NCI-H1436 treated with DMSO at 0.1 percent for 48 hours (cell line): ENCODE results near the gene CFAP410.
"Not testable (repeated sequence)": the region's sequence is repeated elsewhere in the genome, so short reads cannot be mapped to it uniquely, and the experiment has no call there.

ENCODE experiments used
- DNase-seq: peaks from one replicate; lab custom pipeline; 2025; lab: John Stamatoyannopoulos, UW

Gene CFAP410

DNA sequence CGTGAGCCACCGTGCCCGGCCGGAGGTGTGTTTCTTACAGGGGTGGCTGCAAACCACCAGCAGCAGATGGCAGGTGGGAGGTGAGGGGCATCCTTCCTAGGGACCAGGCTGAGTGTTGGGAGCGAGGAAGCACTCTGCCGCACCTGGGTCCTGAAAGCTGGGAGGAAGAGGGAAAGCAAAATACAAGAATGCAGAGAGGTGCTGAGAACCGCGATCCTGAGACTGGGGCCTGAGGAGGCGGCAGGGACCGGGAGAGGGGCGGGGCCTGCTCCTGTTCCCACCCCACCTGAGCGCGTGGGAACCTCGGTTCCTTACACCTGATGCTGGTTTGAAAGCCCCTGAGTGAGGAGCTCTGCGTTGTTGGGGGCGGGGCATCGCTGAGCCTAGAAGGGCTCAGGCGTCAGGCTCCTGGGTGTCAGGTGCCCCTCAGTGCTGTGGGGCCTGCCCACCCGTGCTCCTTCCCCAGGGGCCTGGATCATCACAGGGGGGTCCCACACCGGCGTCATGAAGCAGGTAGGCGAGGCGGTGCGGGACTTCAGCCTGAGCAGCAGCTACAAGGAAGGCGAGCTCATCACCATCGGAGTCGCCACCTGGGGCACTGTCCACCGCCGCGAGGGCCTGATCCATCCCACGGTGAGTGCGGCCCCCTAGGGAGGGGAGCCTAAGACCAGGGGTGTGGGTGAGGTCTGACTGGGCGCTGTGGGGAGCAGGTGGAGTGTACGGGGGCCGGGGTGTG is 29.7 kb upstream of the CFAP410 start:
- no peak for DNase-seq

DNA sequence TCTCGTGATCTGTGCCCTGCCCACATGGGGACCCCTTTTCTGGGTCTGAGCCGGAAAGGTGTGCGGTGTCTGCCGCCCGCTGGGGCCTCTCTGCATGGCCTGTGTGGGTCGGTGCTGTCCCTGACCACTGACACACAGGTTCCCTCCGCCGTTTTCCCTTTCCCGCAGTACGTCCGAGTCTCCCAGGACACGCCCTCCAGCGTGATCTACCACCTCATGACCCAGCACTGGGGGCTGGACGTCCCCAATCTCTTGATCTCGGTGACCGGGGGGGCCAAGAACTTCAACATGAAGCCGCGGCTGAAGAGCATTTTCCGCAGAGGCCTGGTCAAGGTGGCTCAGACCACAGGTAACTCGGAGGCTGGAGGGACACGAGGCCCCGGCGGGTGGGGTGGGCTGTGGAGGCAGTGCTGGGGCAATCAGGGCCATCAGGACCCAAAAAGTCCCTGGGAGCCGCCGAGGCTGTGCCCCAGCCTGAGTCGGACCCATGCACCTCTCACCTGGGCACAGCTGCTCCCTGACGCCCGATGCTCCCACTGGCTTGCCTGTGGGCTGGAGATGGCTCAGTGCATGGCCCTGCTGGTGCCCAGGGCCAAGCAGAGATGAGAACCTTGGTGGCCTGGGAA is 27.5 kb upstream of the CFAP410 start:
- DNase-seq, result no peak

DNA sequence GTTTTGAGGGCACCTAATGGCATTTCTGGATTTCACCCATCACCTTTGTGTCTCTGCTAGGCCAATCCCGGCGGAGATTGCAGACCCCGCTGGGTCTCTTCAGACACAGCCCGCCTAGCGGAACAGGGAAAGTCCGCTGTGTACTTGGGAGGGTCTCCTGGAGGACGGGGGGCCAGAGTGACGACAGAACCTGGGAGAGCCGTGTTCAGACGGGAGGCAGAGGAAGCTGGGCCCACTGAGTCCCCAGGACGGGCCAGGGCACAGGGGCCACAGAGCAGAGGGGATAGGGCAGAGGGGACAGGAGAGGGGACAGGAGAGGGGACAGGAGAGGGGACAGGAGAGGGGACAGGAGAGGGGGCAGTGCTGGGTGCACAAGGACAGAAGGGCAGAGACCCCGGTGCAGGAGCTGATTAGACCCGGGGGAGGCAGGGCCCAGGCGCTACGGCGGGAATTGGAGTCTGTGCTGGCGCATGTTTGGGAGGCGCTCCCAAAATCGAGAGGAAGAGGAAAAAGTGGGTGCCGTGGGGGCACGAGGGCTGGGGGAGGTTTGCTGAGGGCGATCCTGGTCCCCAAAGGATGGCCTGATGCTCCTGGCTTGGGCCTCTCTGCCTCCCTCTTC is 26.9 kb upstream of the CFAP410 start:
- no peak for DNase-seq

DNA sequence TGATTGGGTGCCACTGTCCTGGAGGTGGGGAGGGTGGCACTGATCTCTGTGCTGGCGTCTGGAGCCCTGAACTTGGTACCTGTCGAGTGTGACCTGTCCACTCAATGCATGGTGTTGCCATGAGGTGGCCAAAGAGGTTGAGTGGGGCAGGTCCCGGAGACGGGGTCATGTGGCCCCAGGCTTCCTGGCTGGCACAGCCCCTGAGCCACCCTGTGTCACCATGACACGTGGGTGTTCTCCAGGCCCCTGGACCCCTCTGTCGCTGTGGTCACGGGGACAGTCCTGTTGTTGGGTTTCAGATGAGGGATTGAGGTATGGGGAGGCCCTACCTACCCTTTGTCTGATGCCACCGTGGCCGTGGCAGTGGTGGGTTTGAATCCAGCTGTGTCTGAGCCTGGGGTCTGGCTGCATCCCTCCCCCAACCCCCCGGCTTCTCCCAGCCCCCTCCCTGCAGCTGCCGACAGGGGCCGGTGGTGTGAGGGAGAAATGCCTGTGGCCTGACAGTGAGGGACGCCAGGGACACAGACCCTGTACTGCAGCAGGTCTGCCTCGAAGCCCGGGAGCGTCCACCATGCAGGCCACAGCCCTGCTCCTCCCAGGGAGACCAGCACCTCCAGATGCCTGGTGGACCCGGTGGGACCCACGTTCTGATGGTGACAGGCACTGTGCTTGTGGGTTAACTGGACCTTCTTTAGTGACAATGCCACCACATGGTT is 26.2 kb upstream of the CFAP410 start:
- no peak for DNase-seq

DNA sequence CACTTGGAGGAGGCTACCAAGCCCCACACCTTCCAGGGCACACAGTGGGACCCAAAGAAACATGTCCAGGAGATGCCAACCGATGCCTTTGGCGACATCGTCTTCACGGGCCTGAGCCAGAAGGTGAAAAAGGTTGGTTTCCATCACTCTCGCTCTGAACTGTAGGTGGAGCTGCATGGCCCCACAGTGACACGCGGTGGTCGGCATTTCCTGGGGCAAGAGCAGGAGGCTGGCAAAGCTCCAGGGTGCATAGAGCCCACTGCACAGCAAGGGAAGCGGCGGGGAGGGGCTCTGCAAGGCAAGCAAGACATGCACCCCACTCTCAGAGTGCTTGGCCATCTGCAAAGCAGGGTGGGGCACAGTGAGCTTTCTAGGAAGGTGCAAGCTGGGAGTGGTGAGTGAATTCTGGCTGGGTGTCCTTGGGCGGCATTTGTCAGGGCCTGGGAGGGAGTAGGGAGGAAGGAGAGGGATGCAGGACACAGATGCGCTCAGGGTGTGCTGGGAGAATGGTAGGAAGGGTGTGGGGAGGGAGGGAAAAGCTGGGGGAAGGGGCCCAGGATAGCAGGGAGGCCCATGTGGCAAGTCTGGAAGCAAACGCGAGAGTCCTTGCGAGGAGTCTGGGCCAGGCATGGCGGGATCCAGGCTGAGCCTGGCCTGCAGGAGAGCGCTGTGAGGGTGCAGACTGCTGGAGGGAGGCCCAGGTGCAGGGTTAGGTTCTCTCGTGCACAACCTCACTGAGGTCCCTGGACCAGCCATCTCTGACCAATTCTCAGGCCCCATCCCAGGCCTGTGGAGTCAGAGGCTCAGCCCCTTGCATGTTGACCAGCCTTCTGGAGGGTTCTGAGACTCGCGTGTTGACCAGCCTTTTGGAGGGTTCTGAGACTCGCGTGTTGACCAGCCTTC is 25.2 kb upstream of the CFAP410 start:
- DNase-seq, result no peak

DNA sequence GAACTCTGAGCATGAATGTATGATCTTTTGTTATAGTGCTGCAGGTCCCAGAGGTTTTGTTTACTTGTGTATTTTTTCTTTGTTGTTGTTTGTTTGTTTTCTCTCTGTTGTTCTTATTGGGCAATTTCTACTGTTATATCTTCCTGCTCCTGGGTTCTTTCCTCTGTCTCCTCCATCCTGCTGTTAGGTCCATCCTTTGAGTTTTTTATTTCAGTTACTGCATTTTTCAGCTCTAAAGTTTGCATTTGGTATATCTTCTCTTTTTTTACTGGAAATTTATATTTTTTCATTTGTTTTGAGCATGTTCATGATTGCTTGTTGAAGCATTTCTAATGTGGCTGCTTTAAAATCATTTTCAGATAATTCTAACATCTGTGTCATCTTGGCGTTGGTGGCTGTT is 24.1 kb upstream of the CFAP410 start:
- no peak for DNase-seq

DNA sequence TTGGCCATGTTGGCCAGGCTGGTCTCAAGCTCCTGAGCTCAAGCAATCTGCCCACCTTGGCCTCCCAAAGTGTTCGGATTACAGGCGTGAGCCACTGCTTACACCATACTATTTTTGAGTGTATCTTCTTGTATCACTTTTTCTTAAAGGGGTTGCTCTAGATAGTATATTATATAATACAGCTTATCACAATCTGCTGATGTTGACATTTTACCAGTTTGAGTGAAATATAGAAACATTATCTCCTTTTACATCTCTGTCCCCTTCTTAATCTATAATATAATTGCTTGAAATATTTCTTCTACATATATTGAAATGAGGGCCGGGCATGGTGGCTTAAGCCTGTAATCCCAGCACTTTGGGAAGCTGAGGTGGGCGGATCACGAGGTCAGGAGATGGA is 22.7 kb upstream of the CFAP410 start:
- not testable (repeated sequence) for DNase-seq

DNA sequence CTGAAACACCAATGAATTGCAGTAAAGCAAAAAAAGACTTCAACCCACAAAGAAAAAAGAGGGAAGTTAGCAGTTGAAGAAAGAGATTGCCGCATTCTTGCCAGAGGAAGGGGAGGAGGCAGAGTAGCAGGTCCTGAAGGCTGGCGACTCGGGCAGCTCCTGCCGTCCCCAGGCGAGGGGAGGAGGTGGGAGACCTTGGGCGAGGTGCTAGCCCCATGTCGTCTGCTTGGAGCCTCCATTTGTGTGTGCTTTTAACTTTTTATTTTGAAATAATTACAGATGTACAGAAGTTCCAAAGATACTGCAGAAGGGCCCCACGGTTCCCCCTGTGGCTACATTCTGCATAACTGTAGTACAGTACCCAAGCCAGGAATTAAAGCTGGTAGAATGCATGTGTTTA is 21.0 kb upstream of the CFAP410 start:
- DNase-seq, result no peak

DNA sequence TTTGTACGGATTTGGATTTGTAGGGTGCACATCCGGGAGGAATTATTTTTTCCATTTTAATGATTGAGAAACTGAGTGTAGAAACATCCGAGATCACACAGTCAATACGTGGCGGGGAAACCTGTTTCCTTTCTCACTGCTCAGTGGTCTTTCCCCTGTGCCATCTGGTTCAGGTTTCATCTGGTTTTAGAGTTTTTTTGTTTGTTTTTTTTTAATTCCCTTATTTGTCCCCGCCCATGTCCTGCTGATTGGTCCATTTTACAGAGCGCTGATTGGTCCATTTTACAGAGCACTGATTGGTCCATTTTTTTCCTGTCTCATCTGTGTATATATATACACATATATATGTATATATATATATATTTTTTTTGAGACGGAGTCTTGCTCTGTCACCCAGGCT is 20.2 kb upstream of the CFAP410 start:
- no peak for DNase-seq

DNA sequence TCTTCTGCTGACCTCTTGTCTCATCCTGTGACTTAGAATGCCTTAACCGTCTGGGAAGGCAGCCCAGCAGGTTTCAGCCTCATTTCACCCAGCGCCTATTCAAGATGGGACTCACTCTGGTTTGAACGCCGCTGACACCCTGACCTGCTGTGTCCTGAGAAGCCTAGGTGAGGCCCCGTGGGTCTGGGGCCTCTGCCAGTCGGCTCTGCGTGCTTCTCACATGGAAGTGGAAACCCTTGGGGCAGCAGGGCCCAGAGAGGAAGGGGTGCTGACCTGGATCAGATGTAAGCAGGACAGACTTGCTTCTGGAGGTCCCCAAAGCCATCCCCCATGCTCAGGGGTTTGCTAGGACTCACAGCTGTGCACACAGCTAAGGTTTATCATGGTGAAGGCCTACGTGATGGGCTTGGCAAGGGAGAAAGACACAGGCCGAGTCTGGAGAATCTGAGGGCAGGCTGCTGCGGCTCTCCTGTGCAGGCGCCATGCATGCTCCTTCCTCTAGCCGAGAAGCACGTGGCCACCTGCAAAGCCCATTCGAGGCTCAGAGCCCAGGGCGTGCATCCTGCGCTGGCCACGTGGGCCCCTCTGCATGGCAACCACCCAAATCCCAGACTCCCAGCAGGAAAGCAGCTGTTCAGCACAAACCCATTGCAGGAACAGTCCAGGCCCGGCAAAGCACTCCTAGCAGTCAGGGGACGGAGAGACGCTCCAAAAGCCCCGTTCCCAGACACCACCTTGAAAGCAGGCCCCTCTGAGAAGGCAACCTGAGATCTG is 18.1 kb upstream of the CFAP410 start:
- DNase-seq, result no peak

DNA sequence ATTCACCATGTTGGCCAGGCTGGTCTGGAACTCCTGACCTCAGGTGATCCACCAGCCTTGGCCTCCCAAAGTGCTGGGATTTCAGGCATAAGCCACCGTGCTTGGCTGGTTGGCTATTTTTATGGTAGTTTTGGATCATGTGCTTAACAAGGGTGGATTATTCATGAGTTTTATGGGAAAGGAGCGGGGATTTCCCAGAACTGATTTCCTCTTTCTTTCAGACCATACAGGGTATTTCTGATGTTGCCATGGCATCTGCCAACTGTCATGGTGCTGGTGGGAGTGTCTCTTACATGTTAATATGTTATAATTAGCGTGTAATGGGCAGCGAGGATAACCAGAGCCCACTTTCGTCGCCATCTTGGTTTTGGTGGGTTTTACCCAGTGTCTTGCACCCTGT is 17.4 kb upstream of the CFAP410 start:
- no peak for DNase-seq

DNA sequence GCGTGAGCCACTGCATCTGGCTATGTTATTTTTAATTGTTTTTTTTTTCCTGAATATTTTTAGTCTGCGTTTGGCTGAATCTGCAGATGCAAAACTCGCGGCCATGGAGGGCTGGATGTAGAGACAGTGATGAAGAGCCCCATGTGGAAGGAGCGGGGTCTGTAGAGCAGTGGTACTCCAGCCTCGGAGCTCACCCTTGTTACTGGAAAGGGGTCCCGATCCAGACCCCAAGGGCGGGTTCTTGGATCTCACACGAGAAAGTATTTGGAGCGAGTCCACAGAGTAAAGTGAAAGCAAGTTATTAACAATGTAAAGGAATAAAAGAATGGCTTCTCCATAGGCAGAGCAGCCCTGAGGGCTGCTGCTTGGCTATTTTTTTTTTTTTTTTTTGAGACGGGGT is 17.0 kb upstream of the CFAP410 start:
- DNase-seq, result no peak

DNA sequence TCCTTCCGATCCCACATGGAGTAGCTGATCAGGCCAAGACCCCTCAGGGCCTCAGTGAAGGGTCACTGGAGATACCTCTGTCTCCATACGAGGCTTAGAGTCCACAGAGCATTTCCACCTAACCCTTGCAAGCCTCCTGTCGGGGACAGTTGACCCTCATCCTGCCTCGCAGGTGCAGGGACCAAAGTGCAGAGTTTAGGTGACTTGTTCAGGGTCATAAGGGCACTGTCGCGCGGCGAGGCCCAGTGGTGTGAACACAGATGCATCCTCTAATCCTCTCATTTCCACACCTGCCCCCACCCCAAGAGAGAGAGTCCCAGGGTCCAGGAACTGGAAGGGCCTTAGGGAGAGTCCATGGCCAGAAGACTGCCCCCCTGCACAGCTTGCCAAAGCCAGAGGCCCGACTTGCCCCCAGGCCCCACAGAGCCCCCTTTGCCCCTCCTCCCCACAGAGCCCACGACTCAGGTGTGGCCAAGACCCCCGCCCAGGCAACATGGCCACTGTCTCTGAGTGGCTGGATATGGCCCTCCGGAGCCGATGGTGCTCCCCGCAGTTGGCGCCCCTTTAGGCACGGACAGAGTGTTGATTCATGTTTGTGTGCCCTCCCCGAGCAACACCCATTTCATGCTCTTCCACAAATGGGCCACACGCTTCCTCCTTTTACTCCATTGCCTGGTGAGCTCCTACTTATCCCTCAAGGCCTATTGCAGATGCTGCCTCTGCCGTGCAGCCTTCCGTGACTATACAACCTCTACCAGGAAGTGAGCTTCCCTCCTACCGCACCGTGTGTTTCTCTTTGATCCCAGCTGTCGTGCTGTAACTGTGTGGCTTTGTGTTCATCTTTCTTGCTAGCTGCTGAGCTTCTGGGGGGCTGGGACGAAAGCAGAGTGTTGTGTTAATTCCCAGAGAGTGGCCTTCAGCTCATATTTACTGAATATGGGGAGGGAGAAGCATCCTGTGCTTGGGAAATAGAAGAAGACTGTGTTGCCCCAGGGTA is 15.9 kb upstream of the CFAP410 start:
- no peak for DNase-seq

DNA sequence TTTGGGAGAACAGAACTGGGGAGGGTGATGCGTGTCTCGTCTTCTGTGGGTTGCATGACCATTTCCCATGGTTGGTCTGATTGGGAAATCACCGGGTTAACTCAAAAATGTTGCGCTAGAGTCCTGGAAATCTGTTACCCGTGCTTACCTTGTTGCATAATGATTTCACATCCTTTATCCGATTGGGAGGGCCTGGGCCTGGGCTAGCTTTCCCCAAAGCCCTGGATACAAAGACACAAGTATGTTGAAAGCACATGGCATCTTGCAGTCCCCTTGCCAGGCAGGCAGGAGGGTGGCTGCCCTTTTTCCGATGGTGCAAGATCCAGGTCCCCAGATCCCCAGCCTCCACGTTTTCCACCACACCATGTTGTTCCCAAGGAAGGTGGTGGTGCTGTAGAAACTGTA is 14.8 kb upstream of the CFAP410 start:
- DNase-seq, result no peak

DNA sequence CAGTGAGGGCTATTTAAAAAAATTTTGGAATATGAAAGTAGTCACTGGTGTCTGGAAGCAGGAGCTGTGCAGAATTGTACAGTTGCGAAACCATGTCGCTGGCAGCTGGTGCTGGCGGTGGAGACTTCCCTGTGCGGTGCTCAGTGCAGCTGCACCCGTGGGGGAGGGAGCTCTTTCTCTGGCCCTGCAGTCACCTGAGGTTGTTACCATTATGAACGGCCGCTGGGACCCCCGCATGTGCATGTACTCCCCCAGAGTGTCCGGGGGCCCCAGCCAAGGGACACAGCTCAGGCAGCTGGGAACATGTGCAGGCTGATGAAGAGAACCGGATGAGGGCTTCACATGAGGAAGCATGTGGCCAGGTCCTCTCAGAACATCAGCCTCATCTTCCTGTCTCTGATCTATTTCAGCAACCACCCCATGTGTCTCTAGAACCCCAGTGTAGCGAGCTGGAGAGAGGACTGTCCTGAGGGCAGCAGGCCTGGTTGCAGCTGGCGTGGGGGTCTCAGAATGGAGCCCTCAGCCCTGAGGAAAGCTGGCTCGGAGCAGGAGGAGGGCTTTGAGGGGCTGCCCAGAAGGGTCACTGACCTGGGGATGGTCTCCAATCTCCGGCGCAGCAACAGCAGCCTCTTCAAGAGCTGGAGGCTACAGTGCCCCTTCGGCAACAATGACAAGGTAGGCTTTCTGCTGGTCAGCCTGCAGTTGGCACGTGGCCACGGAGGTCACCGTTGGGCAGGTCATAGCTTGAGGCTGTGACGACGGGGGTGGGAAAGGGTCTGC is 14.2 kb upstream of the CFAP410 start, which contains the start of gene TRPM2:
Gene TRPM2 (plus strand): TSS at position 431 of the 780 bp plus-strand sequence. CDS start 80 bp downstream, at position 511.
- DNase-seq, result no peak

DNA sequence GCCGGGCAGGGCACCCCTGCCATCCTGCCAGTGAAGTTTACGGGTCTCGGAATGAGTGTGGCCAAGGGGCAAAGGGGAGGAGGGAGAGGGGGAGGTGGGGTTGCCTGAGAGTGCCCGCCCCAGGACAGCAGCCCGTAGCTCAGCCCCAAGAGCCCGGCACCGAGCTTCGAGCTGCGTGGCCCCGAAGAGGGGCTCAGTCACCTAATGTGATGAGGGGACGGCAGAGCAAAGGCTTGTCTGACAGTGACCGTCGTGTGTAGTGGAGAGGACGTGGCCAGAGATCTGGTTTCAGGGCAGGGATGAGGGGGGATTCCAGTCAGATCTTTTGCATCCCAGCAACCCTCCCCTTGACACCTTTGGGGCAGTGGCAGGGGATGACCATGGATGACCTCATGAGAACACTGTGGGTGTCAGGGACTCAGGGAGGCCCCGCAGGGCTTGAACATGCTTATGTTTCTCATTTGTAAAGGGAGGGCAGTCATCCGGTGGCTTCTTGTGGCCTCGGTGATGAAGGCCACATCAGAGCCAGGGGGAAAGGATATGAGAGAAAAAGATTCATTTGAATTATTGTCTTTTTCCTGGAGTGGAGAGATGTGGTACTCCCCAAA is 13.2 kb upstream of the CFAP410 start:
- no peak for DNase-seq

DNA sequence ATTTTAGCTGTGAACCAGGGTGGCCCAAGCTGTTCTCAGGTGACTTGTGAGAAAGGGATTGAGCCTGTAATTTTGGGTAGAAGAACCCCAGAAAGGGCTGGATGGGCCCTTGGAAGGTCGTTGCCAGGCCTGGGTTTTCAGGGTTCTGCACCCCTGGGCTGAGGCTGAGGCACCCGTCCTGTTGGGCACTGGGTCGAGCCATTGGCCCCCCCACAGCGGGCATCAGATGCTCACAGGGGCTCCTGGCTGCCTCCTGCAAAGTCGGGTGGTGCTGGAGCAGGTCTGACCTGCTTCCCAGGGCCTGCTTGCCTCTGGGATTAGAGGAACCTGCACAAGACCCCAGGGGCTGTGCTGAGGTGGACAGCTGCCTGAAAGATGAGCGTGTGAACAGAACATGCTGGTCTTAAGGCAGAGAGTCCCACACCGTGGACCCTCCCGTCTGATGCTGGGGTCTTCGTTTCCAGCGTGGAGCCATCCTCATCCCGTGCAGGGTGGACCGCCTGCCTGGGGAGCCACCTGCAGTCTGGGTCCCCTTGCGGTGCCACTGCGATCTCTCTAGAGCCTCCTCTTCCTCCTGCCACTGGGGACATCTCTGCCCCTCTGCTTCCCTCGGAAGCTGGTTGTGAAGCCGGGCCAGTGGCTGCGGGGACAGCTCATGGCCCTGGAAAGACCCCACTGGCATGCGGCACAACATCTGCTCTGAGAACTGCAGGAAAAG is 12.5 kb upstream of the CFAP410 start:
- DNase-seq, result no peak
